OCI-LY1 (cell line): Measurements from ENCODE around the gene KCNE4.

Source experiments
- H2AFZ ChIP-seq: fragments of 200-600 bp; sonication (generic), shearing (Covaris generic); 2 replicates; pipeline ENCODE4 v1.6.0; 2014; ENCODE audit warnings: antibody characterized with exemption, mild to moderate bottlenecking, low read length
- H3F3A ChIP-seq: fragments of 200-600 bp; sonication (generic), shearing (Covaris generic); 2 replicates; pipeline ENCODE4 v1.6.0; 2014; ENCODE audit warnings: mild to moderate bottlenecking, antibody characterized with exemption, low read length, moderate library complexity; ENCODE audit not compliant: insufficient read depth
- H3K27ac ChIP-seq: fragments of 200-600 bp; sonication (generic); 2 replicates; pipeline ENCODE4 v1.5.1; 2014; ENCODE audit warnings: low read length, mixed run types, mild to moderate bottlenecking, low read depth; ENCODE audit not compliant: poor library complexity, severe bottlenecking
- H3K27me3 ChIP-seq: fragments of 200-600 bp; sonication (generic); 2 replicates; pipeline ENCODE4 v1.6.0; 2014; ENCODE audit warnings: antibody characterized with exemption, mild to moderate bottlenecking, low read length, moderate library complexity; ENCODE audit not compliant: insufficient read depth
- H3K36me3 ChIP-seq: fragments of 200-600 bp; sonication (generic); 2 replicates; pipeline ENCODE4 v1.6.1; 2014; ENCODE audit warnings: mild to moderate bottlenecking, antibody characterized with exemption, low read length, moderate library complexity, mixed read lengths; ENCODE audit not compliant: insufficient read depth
- H3K4me1 ChIP-seq: fragments of 200-600 bp; sonication (generic); 2 replicates; pipeline ENCODE4 v1.5.1; 2014; ENCODE audit warnings: mild to moderate bottlenecking, low read length, moderate library complexity; ENCODE audit not compliant: insufficient read depth, severe bottlenecking
- H3K4me2 ChIP-seq: fragments of 200-600 bp; sonication (generic), shearing (Covaris generic); 2 replicates; pipeline ENCODE4 v1.6.1; 2014; ENCODE audit warnings: low read length
- H3K4me3 ChIP-seq: fragments of 200-600 bp; sonication (generic); 2 replicates; pipeline ENCODE4 v1.5.1; 2014; ENCODE audit warnings: low read length, low read depth, mild to moderate bottlenecking, mixed read lengths; ENCODE audit not compliant: poor library complexity, severe bottlenecking
- H3K79me2 ChIP-seq: fragments of 200-600 bp; shearing (Covaris generic); 2 replicates; pipeline ENCODE4 v1.6.1; 2016; ENCODE audit warnings: mixed run types, low read length, mixed read lengths; ENCODE audit not compliant: insufficient read depth
- H3K9ac ChIP-seq: fragments of 200-600 bp; sonication (generic), shearing (Covaris generic); 2 replicates; pipeline ENCODE4 v1.6.1; 2014; ENCODE audit warnings: mild to moderate bottlenecking, low read length, mixed read lengths
- H3K9me2 ChIP-seq: fragments of 200-600 bp; sonication (generic), shearing (Covaris generic); 2 replicates; pipeline ENCODE4 v1.6.1; 2014; ENCODE audit warnings: low read depth, mild to moderate bottlenecking, low read length, mixed read lengths
- H3K9me3 ChIP-seq: fragments of 200-600 bp; shearing (Covaris generic); 2 replicates; pipeline ENCODE4 v1.6.1; 2014; ENCODE audit warnings: low read length, mixed read lengths
- H4K20me1 ChIP-seq: fragments of 200-600 bp; sonication (generic), shearing (Covaris generic); 2 replicates; pipeline ENCODE4 v1.6.0; 2016; ENCODE audit warnings: mild to moderate bottlenecking, low read length; ENCODE audit not compliant: insufficient read depth
- EZH2 ChIP-seq: fragments of 200-600 bp; sonication (generic), shearing (Covaris generic); IDR thresholded peaks from 2 replicates; pipeline ENCODE4 v1.8.0; 2017; ENCODE audit warnings: borderline replicate concordance, mixed run types, mild to moderate bottlenecking, antibody characterized with exemption, low read length, moderate library complexity, mixed read lengths
- TF ChIP-seq, protein P1 (sequence below): fragments of 200-600 bp; sonication (generic), shearing (Covaris generic); IDR thresholded peaks from 2 replicates; pipeline ENCODE4 v1.5.1; 2017; ENCODE audit warnings: mild to moderate bottlenecking, antibody characterized with exemption, low read length, moderate library complexity, mixed read lengths

The KCNE4 gene

DNA sequence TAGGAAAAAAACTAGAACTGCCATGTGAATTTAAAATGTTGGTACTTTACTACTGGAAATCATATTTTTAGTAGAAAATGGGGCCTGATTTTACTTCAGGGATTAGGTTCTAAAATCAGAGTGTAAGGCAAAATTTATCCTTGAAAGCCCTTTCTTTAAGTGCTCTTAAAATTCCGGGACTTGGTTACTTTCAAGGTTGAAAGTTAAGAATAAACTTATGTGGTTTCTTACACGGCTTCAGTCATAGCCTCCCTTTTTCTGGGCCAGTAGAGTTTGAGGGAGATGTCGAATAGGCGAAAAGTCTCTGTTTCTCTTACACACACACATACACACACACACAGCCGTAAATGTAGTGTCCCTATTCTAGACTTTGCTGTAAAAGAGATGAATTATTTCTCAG lies 13.1 kb downstream of the KCNE4 start:
- no peak overlapping the region for H3K27ac ChIP-seq
- no peaks in the 10 kb centered on the region for H3K4me1 ChIP-seq
- H3K27me3 ChIP-seq: no peaks in the 10 kb centered on the region
- no peaks in the 10 kb centered on the region for H4K20me1 ChIP-seq
- no peaks in the 10 kb centered on the region for H3K9me3 ChIP-seq
- H3K79me2 ChIP-seq: no peaks in the 10 kb centered on the region
- H2AFZ ChIP-seq: no peak overlapping the region
- no peaks in the 10 kb centered on the region for H3K36me3 ChIP-seq
- TF ChIP-seq, protein P1, sequence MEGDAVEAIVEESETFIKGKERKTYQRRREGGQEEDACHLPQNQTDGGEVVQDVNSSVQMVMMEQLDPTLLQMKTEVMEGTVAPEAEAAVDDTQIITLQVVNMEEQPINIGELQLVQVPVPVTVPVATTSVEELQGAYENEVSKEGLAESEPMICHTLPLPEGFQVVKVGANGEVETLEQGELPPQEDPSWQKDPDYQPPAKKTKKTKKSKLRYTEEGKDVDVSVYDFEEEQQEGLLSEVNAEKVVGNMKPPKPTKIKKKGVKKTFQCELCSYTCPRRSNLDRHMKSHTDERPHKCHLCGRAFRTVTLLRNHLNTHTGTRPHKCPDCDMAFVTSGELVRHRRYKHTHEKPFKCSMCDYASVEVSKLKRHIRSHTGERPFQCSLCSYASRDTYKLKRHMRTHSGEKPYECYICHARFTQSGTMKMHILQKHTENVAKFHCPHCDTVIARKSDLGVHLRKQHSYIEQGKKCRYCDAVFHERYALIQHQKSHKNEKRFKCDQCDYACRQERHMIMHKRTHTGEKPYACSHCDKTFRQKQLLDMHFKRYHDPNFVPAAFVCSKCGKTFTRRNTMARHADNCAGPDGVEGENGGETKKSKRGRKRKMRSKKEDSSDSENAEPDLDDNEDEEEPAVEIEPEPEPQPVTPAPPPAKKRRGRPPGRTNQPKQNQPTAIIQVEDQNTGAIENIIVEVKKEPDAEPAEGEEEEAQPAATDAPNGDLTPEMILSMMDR: no peak
- TF ChIP-seq EZH2: no peak
- no peak overlapping the region for H3K4me3 ChIP-seq
- H3K4me2 ChIP-seq: no peak overlapping the region
- H3K9me2 ChIP-seq: no peaks in the 10 kb centered on the region
- no peak overlapping the region for H3K9ac ChIP-seq
- H3F3A ChIP-seq: no peaks in the 10 kb centered on the region

DNA sequence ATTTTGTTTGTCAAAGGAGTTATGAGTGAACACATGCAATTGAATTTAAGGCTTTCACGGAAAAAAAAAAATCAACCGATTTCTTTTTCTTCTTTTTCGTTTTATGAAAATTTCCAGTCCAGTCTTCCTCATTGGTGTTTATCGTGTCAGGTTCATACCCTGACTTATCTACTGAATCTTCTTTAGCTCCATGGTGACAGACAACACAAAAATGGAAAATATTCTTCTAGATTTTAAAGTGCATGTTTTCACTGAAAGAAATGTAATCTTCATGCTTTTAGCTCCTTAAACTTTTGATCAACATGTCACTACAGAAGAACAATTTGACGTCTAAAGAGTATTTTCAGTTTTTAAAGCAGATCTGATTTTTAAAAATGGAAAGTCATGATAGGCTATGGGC lies 14.7 kb downstream of the KCNE4 start:
- no peaks in the 10 kb centered on the region for H4K20me1 ChIP-seq
- no peaks in the 10 kb centered on the region for H3F3A ChIP-seq
- no peak overlapping the region for H3K4me3 ChIP-seq
- H3K27me3 ChIP-seq: no peaks in the 10 kb centered on the region
- H2AFZ ChIP-seq: no peak overlapping the region
- H3K79me2 ChIP-seq: no peaks in the 10 kb centered on the region
- no peaks in the 10 kb centered on the region for H3K9me2 ChIP-seq
- H3K4me1 ChIP-seq: no peaks in the 10 kb centered on the region
- H3K36me3 ChIP-seq: no peaks in the 10 kb centered on the region
- H3K9me3 ChIP-seq: no peaks in the 10 kb centered on the region
- no peak overlapping the region for H3K27ac ChIP-seq
- H3K9ac ChIP-seq: no peak overlapping the region
- TF ChIP-seq, protein P1: no peak
- no peak for TF ChIP-seq EZH2
- H3K4me2 ChIP-seq: no peak overlapping the region

DNA sequence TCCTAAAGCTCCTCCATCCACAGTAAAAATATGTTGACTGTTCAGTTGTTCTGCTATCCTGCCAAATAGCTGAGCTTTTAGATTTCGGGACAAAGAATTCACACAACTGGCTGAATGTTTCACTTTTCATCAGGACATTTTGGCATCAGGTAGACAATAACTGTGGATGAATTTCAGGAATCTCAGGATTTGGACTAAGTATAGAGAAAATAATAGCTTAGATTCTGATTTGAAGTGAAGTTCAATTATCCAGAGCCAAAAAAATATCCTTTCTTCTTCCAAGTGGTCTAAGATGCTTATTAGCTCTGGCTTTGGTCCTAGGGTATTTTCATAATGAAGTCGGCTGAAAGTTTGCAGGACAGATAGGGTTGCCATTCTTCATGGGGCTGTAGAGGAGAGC lies 16.1 kb downstream of the KCNE4 start:
- Histone ChIP-seq H3K4me2 (no peak overlapping the region), H4K20me1 (no peaks in the 10 kb centered on the region), H2AFZ (no peak overlapping the region), H3K4me1 (no peaks in the 10 kb centered on the region), H3K27ac (no peak overlapping the region), H3K9ac (no peak overlapping the region), H3K27me3 (no peaks in the 10 kb centered on the region), H3K36me3 (no peaks in the 10 kb centered on the region), H3F3A (no peaks in the 10 kb centered on the region), H3K9me2 (no peaks in the 10 kb centered on the region), H3K79me2 (no peaks in the 10 kb centered on the region), H3K4me3 (no peak overlapping the region), H3K9me3 (no peaks in the 10 kb centered on the region)
- TF ChIP-seq EZH2: no peak

DNA sequence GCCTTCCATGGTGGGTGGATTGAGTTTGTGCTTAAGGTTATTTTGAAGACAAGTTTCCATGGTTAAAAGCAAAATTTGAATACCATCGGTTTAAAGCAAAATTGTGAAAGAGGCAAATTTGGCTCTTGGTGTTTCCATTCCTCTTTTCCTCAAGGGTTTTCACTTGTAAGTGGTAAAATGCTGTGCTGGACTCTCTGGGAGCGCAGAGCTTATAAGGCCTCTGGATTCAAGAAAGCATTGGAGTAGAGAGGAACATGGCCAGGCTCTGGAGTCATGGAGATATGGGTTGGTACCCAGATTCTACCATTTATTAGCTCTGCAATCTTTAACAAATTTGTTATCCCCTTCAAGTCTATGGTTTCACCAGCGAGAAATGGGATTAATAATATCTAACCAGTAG lies 17.5 kb downstream of the KCNE4 start:
- Histone ChIP-seq H3K9me3 (no peaks in the 10 kb centered on the region), H4K20me1 (no peaks in the 10 kb centered on the region), H3K27me3 (no peaks in the 10 kb centered on the region), H3K36me3 (no peaks in the 10 kb centered on the region), H3F3A (no peaks in the 10 kb centered on the region), H3K27ac (no peak overlapping the region), H3K79me2 (no peaks in the 10 kb centered on the region), H3K4me2 (no peak overlapping the region), H2AFZ (no peak overlapping the region), H3K4me3 (no peak overlapping the region), H3K9me2 (no peaks in the 10 kb centered on the region), H3K4me1 (no peaks in the 10 kb centered on the region), H3K9ac (no peak overlapping the region)
- TF ChIP-seq, protein P1: no peak
- no peak for TF ChIP-seq EZH2
